ENCODE results near the gene KCNJ15.

The KCNJ15 gene

DNA sequence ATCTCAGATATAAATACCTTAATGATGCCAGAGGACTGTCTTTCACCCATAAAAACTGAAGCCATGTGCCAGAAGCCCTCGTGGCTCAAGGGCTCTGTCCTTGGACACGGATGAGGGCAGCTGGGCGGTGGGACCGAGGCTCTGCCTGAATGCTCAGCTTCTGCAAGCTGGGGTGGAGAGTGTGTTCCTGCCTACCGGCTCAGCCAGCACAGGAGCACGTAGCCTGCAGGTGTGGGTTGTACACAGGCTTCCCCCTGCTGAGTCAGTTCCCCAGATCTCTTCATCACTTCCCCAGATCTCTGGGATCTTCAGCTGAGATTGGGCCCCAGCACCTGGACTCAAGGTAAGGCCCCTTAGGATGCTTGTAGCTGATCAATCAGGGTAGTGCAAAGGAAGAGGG, 15.4 kb downstream of the KCNJ15 start:
- no peak for DNase-seq (ENCODE audit: low spot score)
- in situ Hi-C loops (cut with MboI; ENCODE audit: low pct_unique_long_range_greater_than_20kb, low sequenced_read_pairs, unreplicated experiment): no loop called here
- TF ChIP-seq, protein P1, sequence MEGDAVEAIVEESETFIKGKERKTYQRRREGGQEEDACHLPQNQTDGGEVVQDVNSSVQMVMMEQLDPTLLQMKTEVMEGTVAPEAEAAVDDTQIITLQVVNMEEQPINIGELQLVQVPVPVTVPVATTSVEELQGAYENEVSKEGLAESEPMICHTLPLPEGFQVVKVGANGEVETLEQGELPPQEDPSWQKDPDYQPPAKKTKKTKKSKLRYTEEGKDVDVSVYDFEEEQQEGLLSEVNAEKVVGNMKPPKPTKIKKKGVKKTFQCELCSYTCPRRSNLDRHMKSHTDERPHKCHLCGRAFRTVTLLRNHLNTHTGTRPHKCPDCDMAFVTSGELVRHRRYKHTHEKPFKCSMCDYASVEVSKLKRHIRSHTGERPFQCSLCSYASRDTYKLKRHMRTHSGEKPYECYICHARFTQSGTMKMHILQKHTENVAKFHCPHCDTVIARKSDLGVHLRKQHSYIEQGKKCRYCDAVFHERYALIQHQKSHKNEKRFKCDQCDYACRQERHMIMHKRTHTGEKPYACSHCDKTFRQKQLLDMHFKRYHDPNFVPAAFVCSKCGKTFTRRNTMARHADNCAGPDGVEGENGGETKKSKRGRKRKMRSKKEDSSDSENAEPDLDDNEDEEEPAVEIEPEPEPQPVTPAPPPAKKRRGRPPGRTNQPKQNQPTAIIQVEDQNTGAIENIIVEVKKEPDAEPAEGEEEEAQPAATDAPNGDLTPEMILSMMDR (IDR thresholded peaks at IDR 0.05; ENCODE audit: extremely low read depth, insufficient read depth, missing control alignments): no peak

DNA sequence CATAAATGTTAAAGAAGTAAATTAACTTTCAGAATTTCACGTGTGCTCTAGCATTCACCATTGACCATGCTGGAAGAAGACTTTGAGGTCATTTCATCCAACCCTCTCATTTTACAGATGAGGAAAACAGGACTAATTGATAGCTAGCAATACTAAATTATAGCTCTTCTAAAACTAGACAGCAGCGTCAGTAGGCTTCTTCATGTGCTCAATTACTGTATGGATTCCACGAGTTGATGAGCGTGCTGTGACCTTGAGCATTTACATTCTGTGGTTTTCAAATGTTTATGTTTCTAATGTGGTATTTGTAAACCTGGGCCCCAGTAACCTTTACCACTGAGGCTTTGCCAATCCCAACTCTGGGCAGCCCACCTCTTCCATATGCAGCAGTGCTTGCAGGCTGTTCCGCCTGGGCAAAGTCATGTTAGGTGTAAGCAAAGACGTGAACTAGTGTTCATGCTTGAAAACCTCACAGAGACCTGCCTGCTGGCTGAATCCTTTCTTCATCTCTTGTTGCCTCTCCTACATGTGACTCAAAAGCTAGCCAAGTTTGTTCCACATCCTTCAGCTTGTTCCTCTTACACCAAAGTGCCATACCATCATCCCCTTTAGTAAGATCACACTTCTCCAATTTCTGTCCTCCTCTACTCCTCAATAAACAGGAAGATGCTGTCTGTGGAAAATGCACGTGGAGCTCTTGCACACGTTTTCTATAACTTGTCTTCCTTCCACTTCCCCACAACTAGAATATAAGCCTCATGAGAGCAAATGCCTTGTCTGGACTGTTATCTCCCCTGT, 17.2 kb downstream of the KCNJ15 start:
- TF ChIP-seq, protein P1 (IDR thresholded peaks at IDR 0.05; ENCODE audit: extremely low read depth, insufficient read depth, missing control alignments): no peak
- no peak for DNase-seq (ENCODE audit: low spot score)
- in situ Hi-C loops (cut with MboI; ENCODE audit: low pct_unique_long_range_greater_than_20kb, low sequenced_read_pairs, unreplicated experiment): no loop called here

DNA sequence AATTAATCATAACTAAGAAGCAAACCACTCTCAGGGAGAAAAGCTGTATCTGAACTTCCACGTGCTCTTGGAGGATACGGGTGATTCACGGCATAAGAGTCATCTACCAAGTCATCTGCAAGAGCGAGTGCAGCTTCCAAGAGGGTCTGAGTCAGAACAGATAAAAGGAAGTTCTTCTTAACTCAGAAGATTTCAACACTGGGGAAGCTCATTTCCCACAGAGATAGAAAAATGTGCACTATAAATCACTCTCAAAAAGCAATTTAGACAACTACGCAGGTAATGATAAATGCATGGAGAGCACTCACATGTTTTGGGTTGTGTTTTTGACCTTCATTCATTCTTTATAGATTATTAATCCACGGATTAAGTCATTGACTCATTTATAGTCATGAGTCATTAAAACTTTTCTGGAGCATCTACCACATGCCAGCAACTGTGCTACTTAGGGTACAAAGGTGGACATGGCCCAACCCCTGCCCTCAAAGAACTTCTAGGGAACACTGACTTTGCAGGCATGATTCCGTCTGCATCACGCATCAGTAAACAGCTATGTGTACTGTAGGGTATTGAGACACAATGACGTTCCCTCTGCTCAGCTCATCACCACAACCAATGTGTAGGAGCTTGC, 20.8 kb downstream of the KCNJ15 start:
- in situ Hi-C loops (cut with MboI; ENCODE audit: low pct_unique_long_range_greater_than_20kb, low sequenced_read_pairs, unreplicated experiment): no loop called here
- TF ChIP-seq, protein P1 (IDR thresholded peaks at IDR 0.05; ENCODE audit: extremely low read depth, insufficient read depth, missing control alignments): no peak
- DNase-seq (ENCODE audit: low spot score): no peak

DNA sequence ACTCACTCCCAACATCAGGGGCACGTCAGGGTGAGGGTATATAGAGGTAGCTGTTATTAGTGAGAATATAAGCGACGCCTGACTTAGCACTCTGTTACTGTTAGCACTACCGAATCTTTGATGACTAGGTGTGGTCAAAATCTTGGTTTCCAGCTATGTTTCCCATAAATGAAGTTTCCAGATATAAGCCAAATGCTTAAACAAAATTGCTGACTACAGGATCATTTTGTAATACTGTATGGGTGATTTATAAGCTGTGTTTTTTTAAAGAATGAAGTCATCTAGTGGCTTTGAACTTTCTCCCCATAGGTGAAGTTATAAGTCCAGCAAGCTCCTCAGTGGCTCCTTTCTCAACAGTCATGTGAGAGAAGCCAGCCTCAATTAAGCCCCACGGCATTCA, 23.7 kb downstream of the KCNJ15 start:
- in situ Hi-C loops (cut with MboI; ENCODE audit: low pct_unique_long_range_greater_than_20kb, low sequenced_read_pairs, unreplicated experiment): no loop called here
- TF ChIP-seq, protein P1 (IDR thresholded peaks at IDR 0.05; ENCODE audit: extremely low read depth, insufficient read depth, missing control alignments): no peak
- no peak for DNase-seq (ENCODE audit: low spot score)

DNA sequence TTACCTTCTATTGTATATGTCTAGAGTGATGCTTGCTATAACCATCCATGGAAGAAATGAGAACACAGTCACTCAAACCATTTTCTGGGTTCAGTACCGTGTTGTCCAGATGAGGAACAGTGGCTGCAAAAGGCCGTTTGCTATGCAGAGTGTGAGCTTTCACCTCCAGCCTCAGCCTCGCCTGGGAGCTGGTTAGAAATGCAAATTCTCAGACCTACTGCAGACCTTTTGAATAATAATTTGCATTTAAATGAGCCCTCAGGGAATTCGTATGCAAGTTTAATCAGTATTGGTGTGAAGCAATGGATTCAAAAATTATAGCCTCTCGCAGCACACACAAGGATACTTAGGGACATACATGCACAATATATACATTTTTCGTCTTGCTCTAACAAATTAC, 24.1 kb downstream of the KCNJ15 start:
- in situ Hi-C loops (cut with MboI; ENCODE audit: low pct_unique_long_range_greater_than_20kb, low sequenced_read_pairs, unreplicated experiment): no loop called here
- no peak for DNase-seq (ENCODE audit: low spot score)
- TF ChIP-seq, protein P1 (IDR thresholded peaks at IDR 0.05; ENCODE audit: extremely low read depth, insufficient read depth, missing control alignments): no peak

DNA sequence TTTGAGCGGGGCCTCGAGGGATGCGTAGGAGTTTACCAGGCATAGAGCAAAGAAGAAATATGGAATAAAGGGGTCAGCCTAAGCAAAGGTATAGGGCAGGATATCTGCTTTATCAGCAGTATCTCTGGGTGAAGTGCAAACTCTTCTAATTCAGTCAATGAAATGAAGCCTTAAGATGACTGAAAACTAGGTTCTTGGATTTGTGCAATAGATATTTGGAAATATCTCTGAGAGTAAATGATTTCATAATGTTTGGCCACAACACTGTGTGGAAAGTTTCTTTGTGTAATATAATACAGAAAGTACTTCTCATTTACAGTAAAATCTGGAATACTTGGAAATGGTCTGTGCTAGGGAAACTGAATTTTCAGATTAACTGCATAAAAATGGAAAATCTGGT, 26.1 kb downstream of the KCNJ15 start:
- in situ Hi-C loops (cut with MboI; ENCODE audit: low pct_unique_long_range_greater_than_20kb, low sequenced_read_pairs, unreplicated experiment): no loop called here

More for the DNA sequence above, 26.1 kb downstream of the KCNJ15 start:
- TF ChIP-seq, protein P1 (IDR thresholded peaks at IDR 0.05; ENCODE audit: extremely low read depth, insufficient read depth, missing control alignments): no peak
- no peak for DNase-seq (ENCODE audit: low spot score)
